Tibial artery (tissue), 4 donors: ENCODE data around the gene SEC22A.

Source experiments
- DNase-seq, 2 donors: peaks; one replicate each; pipeline ENCODE4 v3.0.0-alpha.2; 2019
- H3K27ac ChIP-seq, 2 donors: fragments of 200-600 bp; sonication (generic) in 1 of 2; 1 replicate in 1 of 2; 2 replicates in 1 of 2; pipeline ENCODE4 v1.5.1; 2018 to 2019; ENCODE audit warnings: mild to moderate bottlenecking in 1 of 2
- H3K27me3 ChIP-seq, 2 donors: fragments of 200-600 bp; sonication (generic) in 1 of 2; one replicate each; pipeline versions ENCODE4 v1.5.1 to v1.6.0; 2016 to 2019
- H3K36me3 ChIP-seq, 3 donors: fragments of 200-600 bp; sonication (generic) in 2 of 3; one replicate each; pipeline ENCODE4 v1.5.1; 2016 to 2019; ENCODE audit warnings: mild to moderate bottlenecking in 2 of 3
- H3K4me1 ChIP-seq, 4 donors: fragments of 200-600 bp; sonication (generic) in 2 of 4; 1 replicate in 3 of 4; 2 replicates in 1 of 4; pipeline ENCODE4 v1.5.1; 2016 to 2019
- H3K4me3 ChIP-seq, 2 donors: fragments of 200-600 bp; sonication (generic) in 1 of 2; 1 replicate in 1 of 2; 2 replicates in 1 of 2; pipeline ENCODE4 v1.5.1; 2018 to 2019; ENCODE audit warnings: mild to moderate bottlenecking in 2 of 2
- H3K9me3 ChIP-seq, 3 donors: fragments of 200-600 bp; sonication (generic) in 1 of 3; one replicate each; pipeline ENCODE4 v1.5.1; 2016 to 2019
- CTCF ChIP-seq, 2 experiments: fragments of 200-600 bp in 1 of 2; fragments of 450-650 bp in 1 of 2; IDR thresholded peaks; one replicate each; pipeline ENCODE4 v1.5.1; 2017 to 2019; ENCODE audit warnings: antibody characterized with exemption in 2 of 2, mild to moderate bottlenecking in 1 of 2, moderate library complexity in 1 of 2
- intact Hi-C: fragments of 100-400 bp; cut with DNase I; formaldehyde crosslinking; loops from one replicate; pipeline ENCODE4 v1.15.0; 2023; ENCODE audit warnings: low total_unique reads

Gene SEC22A

GRCh38 chr3:123281406-123281805 is 79.7 kb downstream of the SEC22A start:
- intact Hi-C loops: no loop called here
- Histone ChIP-seq H3K4me3 (no peak overlapping the region), H3K9me3 (no peaks in the 10 kb centered on the region), H3K4me1 (no peaks in the 10 kb centered on the region), H3K27ac (no peak overlapping the region), H3K36me3 (peaks cover 60 to 78% (median 62%) of the 10 kb centered on the region in 3 donors), H3K27me3 (no peaks in the 10 kb centered on the region)
- DNase-seq: no peak
- TF ChIP-seq CTCF (IDR thresholded peaks at IDR 0.05): no peak

GRCh38 chr3:123281929-123282328 is 80.2 kb downstream of the SEC22A start:
- Histone ChIP-seq H3K4me1 (no peaks in the 10 kb centered on the region), H3K4me3 (no peak overlapping the region), H3K27ac (no peak overlapping the region), H3K9me3 (no peaks in the 10 kb centered on the region), H3K36me3 (peaks cover 57 to 82% (median 62%) of the 10 kb centered on the region in 3 donors), H3K27me3 (no peaks in the 10 kb centered on the region)
- intact Hi-C loops: no loop called here
- no peak for TF ChIP-seq CTCF (IDR thresholded peaks at IDR 0.05)
- DNase-seq: peak in 1 of 2 donors; percentile 37

GRCh38 chr3:123282461-123282860 is 80.7 kb downstream of the SEC22A start:
- no peak for TF ChIP-seq CTCF (IDR thresholded peaks at IDR 0.05)
- Histone ChIP-seq H3K4me1 (no peaks in the 10 kb centered on the region), H3K27me3 (no peaks in the 10 kb centered on the region), H3K36me3 (peaks cover 60 to 88% (median 65%) of the 10 kb centered on the region in 3 donors), H3K9me3 (no peaks in the 10 kb centered on the region), H3K4me3 (no peak overlapping the region), H3K27ac (no peak overlapping the region)
- intact Hi-C loops: no loop called here
- DNase-seq: peak in 1 of 2 donors; percentile 56

GRCh38 chr3:123283074-123283473 is 81.3 kb downstream of the SEC22A start:
- no peak overlapping the region for H3K4me3 ChIP-seq
- H3K9me3 ChIP-seq: no peaks in the 10 kb centered on the region
- intact Hi-C loops: no loop called here
- H3K36me3 ChIP-seq: peaks cover 62 to 90% (median 71%) of the 10 kb centered on the region in 3 donors
- H3K4me1 ChIP-seq: no peaks in the 10 kb centered on the region
- no peak for TF ChIP-seq CTCF (IDR thresholded peaks at IDR 0.05)
- no peak overlapping the region for H3K27ac ChIP-seq
- H3K27me3 ChIP-seq: no peaks in the 10 kb centered on the region
- DNase-seq: peak in 1 of 2 donors; percentile 16

GRCh38 chr3:123283657-123284398 is 82.1 kb downstream of the SEC22A start:
- Histone ChIP-seq H3K4me1 (no peaks in the 10 kb centered on the region), H3K4me3 (no peak overlapping the region), H3K27me3 (no peaks in the 10 kb centered on the region), H3K27ac (no peak overlapping the region), H3K36me3 (peaks cover 67 to 90% (median 72%) of the 10 kb centered on the region in 3 donors), H3K9me3 (no peaks in the 10 kb centered on the region)
- DNase-seq: no peak
- intact Hi-C loops: no loop called here
- no peak for TF ChIP-seq CTCF (IDR thresholded peaks at IDR 0.05)
